Limb (tissue), 2 donors: ENCODE data around the gene VPS11.

Experiments
- DNase-seq, 2 donors: peaks; one replicate each; pipeline ENCODE4 v3.0.0-alpha.2; 2016; ENCODE audit errors: extremely low spot score in 2 of 2

VPS11 gene

DNA sequence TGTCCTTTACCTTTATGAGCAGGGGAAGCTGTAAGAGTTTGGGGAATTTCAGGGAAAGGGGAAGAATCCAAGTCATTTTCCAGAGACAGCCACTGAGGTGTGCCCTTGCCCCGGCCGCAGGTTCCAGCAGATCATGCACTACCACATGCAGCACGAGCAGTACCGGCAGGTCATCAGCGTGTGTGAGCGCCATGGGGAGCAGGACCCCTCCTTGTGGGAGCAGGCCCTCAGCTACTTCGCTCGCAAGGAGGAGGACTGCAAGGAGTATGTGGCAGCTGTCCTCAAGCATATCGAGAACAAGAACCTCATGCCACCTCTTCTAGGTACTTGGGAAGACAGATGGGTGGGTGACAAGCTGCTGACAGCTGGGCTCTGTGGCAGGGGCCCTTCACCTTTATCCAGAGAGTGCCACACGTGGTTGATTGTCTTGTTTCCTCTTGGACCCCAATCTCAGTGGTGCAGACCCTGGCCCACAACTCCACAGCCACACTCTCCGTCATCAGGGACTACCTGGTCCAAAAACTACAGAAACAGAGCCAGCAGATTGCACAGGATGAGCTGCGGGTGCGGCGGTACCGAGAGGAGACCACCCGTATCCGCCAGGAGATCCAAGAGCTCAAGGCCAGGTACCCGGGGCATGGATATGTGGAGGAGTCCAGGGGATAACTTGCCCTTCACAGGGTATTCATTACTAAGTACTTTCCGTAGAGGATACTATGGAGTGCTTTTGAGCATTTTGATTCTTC is 11.2 kb downstream of the VPS11 start:
- DNase-seq, result no peak

- no peak for DNase-seq
Observed at GRCh38 chr11:119081682-119082260, 14.2 kb downstream of the VPS11 start.

DNA sequence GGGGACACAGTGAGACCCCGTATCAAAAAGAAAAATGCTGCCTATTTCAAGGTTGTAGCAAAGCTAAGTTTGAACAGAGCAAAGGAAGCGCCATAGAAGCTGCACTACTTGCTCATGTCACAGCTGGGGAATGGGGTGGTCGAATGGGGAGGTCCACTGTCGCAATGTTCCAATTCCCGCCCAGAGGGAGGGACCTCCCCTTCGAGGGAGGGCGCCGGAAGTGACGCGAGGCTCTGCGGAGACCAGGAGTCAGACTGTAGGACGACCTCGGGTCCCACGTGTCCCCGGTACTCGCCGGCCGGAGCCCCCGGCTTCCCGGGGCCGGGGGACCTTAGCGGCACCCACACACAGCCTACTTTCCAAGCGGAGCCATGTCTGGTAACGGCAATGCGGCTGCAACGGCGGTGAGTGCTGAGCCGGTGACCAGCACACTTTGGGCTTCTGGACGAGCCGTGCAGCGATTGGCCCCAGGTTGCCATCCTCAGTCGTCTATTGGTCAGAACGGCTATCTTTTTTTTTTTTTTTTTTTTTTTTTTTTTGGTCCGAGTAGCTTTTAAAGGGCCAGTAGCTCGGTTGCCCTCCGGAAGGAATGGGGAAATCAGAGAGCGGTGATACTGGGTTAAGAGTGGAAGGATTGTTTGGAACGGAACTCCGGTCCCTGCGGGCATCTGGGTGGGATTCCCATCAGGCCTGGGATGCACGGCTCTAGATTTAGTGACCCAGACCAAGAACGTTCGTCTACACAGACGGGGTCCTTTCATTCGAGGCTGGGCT is 17.2 kb downstream of the VPS11 start, which contains the start of gene HMBS:
Gene HMBS, plus strand, starts transcription at position 219 of the 774 bp plus-strand sequence. Its CDS starts 153 bp downstream, at position 372.
- DNase-seq, result peak; percentile 93 to 96

DNA sequence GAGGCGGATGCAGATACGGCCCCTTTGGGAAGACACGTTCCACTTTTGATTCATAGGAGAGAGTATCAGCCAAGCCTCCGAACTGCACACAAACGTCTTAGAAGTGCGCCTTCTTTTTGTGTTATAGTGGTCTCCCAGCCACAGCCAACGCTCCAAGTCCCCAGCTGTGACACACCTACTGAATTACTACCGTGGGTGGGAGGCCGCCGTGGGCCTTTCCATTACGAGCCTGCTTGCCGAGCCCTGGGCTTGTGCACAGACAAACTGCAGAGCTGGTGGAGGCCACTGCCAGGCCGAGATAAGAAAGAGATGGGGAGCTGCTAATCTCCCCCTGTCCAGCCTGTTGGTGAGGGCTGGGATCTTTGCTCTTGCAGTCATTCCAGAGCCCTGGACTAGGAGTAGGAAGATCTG is 17.8 kb downstream of the VPS11 start:
- DNase-seq, result no peak

- no peak for DNase-seq
Observed at GRCh38 chr11:119087123-119087522, 19.5 kb downstream of the VPS11 start.

DNA sequence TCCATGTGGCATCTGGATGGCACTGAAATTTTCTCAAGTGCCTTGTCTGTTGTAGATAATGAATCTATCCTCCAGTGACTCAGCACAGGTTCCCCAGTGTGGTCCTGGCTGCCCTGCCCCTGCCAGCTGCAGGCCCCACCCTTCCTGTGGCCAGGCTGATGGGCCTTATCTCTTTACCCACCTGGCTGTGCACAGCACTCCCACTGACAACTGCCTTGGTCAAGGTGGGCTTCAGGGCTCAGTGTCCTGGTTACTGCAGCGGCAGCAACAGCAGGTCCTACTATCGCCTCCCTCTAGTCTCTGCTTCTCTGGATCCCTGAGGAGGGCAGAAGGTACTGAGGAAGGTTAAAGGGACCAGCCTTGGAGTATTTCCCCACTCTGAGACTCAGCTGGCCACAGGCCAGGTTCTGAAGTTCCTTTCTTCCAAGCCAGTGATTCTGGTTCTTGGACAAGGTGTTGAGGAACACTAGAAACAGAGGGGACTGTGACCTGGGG is 20.2 kb downstream of the VPS11 start:
- no peak for DNase-seq

GRCh38 chr11:119088406-119088805 is 20.8 kb downstream of the VPS11 start:
- no peak for DNase-seq

DNA sequence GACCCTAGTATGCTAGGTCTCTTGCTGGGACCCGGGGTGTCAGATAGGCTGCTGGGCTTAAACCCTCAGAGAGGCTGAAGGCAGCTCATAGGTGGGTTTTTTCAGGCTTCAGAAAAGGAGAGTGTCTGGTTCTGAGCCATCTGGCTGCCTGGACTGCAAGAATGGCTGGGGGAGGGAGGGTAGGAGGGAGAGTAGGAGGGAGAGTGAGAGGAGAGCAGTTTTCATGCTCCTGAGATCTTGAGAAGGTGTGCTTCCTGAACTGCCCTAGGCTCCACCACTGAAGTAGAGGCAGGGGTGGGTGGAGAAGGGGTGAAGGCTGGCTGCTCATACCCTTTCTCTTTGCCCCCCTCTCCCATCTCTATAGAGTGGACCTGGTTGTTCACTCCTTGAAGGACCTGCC is 21.7 kb downstream of the VPS11 start:
- no peak for DNase-seq

- no peak for DNase-seq
Observed at GRCh38 chr11:119091178-119091577, 23.6 kb downstream of the VPS11 start.

- DNase-seq, result no peak
Observed at GRCh38 chr11:119091966-119092879, 24.6 kb downstream of the VPS11 start.

DNA sequence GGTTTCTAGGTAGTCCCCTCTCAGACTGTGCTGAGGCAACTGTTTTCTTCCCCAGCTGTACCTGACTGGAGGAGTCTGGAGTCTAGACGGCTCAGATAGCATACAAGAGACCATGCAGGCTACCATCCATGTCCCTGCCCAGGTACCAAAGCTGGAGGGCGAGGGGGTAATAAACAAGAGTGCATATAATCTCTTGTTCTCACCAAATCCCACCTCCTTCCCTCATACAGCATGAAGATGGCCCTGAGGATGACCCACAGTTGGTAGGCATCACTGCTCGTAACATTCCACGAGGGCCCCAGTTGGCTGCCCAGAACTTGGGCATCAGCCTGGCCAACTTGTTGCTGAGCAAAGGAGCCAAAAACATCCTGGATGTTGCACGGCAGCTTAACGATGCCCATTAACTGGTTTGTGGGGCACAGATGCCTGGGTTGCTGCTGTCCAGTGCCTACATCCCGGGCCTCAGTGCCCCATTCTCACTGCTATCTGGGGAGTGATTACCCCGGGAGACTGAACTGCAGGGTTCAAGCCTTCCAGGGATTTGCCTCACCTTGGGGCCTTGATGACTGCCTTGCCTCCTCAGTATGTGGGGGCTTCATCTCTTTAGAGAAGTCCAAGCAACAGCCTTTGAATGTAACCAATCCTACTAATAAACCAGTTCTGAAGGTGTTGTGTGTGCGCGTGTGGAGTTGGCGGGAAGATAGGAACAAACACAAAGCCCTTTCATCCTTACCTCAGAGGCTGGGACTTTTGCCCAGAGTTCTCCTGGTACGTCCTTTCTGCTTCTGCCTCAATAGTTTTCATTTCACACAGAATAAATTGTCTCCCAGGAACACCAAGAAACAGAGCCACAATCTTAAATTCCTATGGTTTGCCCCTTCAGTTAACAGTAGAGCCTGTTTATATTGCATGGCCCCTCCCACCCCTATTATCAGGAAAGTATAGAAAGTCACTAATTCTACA is 25.5 kb downstream of the VPS11 start:
- no peak for DNase-seq

DNA sequence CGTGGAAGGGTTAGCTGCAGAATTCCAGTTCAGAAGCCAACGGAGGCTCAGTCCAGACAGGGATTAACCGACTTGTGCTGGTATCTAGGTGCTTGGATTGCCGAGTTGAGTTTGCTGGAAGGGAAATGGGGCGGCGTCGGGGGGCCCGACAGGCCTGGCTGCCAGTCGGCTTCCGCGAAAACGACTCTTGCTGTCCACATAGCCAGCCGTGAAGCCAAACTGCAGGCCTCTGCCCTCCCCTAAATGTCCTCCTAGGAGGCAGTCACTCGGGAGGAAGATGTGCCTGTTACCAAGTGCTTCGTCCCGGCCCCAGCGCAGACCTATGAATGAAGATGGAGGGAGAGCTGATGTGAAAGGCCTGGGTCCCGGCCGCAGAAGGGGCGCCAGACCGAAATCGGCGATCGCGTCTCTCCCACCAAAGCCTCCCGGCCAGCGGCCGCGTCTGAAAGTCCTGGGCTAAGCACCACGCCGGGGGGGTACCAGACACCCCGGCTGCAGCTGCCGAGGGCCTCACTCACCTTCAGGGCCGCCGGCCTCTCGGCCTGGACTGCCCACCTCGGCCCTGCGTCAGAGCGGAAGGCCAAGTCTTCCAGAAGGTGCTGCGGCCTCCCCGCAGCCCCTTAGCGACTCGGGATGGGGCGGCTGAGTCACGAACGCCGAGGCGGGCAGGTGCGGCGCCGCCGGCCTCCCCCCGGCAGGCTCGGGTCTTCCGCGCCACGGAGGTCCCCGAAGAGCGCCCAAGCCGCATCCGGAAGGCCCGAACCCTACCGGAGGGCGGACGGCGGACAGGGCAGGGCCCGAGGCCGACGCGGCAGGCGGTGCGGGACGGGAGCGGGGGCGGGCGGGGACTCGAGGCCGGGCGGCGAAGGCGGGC is 26.6 kb downstream of the VPS11 start:
- peak in 1 of 2 donors; percentile 59 for DNase-seq

GRCh38 chr11:119094816-119095065 is 27.1 kb downstream of the VPS11 start:
- peak; percentile 71 to 84 for DNase-seq

DNA sequence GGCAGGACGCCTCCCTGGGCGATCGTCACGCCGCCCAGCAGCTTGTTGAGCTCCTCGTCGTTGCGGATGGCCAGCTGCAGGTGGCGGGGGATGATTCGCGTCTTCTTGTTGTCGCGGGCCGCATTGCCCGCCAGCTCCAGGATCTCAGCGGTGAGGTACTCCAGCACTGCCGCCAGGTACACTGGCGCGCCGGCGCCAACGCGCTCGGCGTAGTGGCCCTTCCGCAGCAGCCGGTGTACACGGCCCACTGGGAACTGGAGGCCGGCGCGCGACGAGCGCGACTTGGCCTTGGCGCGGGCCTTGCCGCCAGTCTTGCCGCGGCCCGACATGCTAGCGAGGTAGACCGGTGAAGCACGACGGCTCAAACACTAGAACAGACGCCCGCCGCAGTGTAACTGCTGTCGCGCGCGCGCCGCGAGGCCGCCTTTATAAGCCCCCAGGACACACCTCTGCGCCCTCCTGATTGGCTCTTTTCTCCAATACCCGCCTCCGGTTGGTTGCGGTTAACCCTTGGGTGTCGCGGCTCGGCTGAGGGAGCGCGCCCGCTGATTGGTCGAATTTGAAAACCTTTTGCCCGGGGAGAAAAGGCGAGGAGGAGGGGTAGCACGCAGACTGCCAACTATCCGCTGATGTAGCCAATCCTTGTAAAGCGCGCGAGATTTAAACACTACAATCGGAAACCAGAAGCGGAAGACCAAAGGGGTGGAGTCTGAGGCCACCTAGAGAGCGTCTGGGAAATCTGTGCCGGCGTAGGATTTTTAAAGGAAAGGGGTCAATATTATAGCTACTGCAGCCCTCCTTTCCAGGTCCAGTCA is 27.7 kb downstream of the VPS11 start:
- peak; percentile 99 for DNase-seq

DNA sequence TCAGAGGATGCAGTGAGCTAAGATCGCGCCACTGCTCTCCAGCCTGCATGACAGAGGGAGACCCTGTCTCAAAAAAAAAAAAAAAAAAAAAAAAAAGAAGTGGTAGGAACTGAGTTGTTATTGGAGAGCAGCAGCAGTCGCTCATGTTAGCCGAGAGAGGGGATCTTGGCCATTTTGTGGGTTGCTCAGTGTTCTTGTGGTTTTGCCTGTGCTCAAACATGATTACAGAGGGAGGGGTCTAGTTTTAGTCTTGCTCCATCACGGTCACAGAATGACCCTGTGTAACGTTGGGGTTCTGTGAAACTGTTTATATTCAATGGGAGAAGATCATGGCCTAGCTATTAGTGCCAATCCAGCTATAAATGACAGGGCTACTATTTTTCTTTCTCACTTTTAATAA is 32.1 kb downstream of the VPS11 start:
- DNase-seq, result no peak

- no peak for DNase-seq
Observed at GRCh38 chr11:119100246-119100970, 32.8 kb downstream of the VPS11 start.

DNA sequence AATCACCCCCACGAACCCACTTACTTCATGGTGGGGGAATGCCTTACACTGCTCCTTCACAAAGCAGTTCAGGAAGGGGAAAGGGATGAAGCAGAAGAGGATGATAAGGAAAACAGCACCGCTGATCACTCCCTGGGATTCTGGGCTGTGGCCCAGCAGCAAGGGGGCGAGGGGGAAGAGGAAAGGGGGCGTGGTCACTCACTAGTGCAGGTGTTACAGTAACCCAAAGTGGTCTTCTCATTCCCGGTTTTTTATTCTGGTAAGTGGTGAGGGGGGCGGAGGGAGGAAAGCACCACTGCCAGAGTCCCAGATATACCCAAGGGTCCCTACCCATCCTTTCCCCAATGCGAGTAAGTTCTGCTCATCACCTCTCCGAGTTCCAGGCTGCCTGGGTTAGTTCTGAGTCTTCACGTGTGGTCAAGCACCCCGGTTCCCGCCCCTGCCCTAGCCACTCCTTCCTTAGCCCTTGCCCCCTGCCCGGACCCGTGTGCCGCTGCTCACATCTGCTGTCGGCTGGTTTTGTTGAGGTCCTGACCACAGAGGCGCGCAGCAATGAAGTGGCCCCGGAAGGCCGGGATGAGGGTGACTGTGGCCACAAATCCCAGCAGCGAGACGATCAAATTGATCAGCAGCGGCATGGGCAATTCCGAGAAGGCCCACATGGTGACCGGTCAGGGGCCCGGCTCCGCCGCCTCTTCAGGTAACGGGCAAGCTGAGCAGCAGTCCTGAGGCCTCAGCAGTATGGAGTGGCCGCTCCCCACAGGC is 33.6 kb downstream of the VPS11 start:
- peak in 1 of 2 donors; percentile 51 for DNase-seq
